A549 (cell line): ENCODE measurements around the gene PRSS35. TPM values are rescaled to one million over a fixed set of nuclear protein-coding genes. Genes with fewer than 3 reads are reported as not detected.

Experiments
- ATAC-seq, 2 experiments: fragments of 200-7000 bp in 1 of 2; fragments of >200 bp in 1 of 2; cut with Nextera tagmentation in 1 of 2; cut with Tn5 transposase in 1 of 2; 3 replicates each; pipeline versions ENCODE4 v1.8.0 to v1.9.1; 2018 to 2020; ENCODE audit warnings: mild to moderate bottlenecking in 1 of 2, moderate library complexity in 1 of 2
- CTCF ChIA-PET: fragments of 300-600 bp; sonication (Branson Sonifier 250); formaldehyde crosslinking; extraction: SDS; loops from one replicate; lab custom pipeline; 2021; ENCODE audit warnings: antibody characterized with exemption, inconsistent platforms; lab: Yijun Ruan, JAX
- POLR2A ChIA-PET: fragments of 350-600 bp; formaldehyde crosslinking; extraction: SDS; loops from one replicate; lab custom pipeline; 2021; ENCODE audit warnings: antibody characterized with exemption, inconsistent platforms; lab: Yijun Ruan, JAX
- DNase-seq, 2 experiments: peaks; one replicate each; pipeline versions ENCODE4 v3.0.0 to v3.0.0-alpha.2; 2011 to 2016; ENCODE audit warnings: low read depth in 1 of 2, low spot score in 1 of 2
- FAIRE-seq: peaks from 2 replicates; lab custom pipeline; 2011; peaks lifted over from hg19 to GRCh38; lab: Jason Lieb, UNC
- H3K27ac ChIP-seq, 2 experiments: fragments of >200 bp; sonication (Bioruptor Twin); formaldehyde crosslinking; 3 replicates each; pipeline ENCODE4 v1.5.1; 2016 to 2017
- H3K4me1 ChIP-seq: fragments of >200 bp; sonication (Bioruptor Twin); formaldehyde crosslinking; 3 replicates; pipeline ENCODE4 v1.6.1; 2016
- H3K4me2 ChIP-seq: fragments of >200 bp; sonication (Bioruptor Twin); formaldehyde crosslinking; 3 replicates; pipeline ENCODE4 v1.6.1; 2016
- H3K4me3 ChIP-seq: fragments of >200 bp; sonication (Bioruptor Twin); formaldehyde crosslinking; 3 replicates; pipeline ENCODE4 v1.5.1; 2016
- H3K9me3 ChIP-seq: fragments of >200 bp; sonication (Bioruptor Twin); formaldehyde crosslinking; 3 replicates; pipeline ENCODE4 v1.6.1; 2016
- CBX2 ChIP-seq: fragments of 200-600 bp; sonication (generic); IDR thresholded peaks from 2 replicates; pipeline ENCODE4 v1.6.1; 2016; ENCODE audit warnings: low read depth, mild to moderate bottlenecking, borderline replicate concordance
- CBX8 ChIP-seq: fragments of 200-600 bp; sonication (generic); IDR thresholded peaks from 2 replicates; pipeline ENCODE4 v1.6.1; 2016
- EHMT2 ChIP-seq: fragments of 200-600 bp; sonication (generic); IDR thresholded peaks from 2 replicates; pipeline ENCODE4 v1.6.1; 2016; ENCODE audit warnings: antibody characterized with exemption, low read depth, mild to moderate bottlenecking, moderate library complexity
- EP300 ChIP-seq, 2 experiments: fragments of >200 bp; sonication (Bioruptor Twin); formaldehyde crosslinking; IDR thresholded peaks; 2 replicates in 1 of 2; 3 replicates in 1 of 2; pipeline ENCODE4 v1.6.1; 2016 to 2017
- FOSL2 ChIP-seq, 2 experiments: fragments of 450-650 bp in 1 of 2; fragments of >200 bp in 1 of 2; sonication (Bioruptor Twin) in 1 of 2; formaldehyde crosslinking; IDR thresholded peaks; 2 replicates each; pipeline versions ENCODE4 v1.5.0 to v1.6.1; 2016 to 2020; ENCODE audit warnings: mild to moderate bottlenecking in 1 of 2, moderate library complexity in 1 of 2
- HEYL ChIP-seq: fragments of 250-450 bp; sonication (Bioruptor Pico); IDR thresholded peaks from 2 replicates; pipeline ENCODE4 v1.8.0; 2021; ENCODE audit warnings: mild to moderate bottlenecking, moderate library complexity
- MYC ChIP-seq: IDR thresholded peaks from 2 replicates; pipeline ENCODE4 v1.6.1; 2012; ENCODE audit warnings: mild to moderate bottlenecking, inconsistent platforms, low read length, improper control_type of control experiment, borderline replicate concordance
- NPAS2 ChIP-seq: fragments of 250-450 bp; sonication (Bioruptor Pico); IDR thresholded peaks from 2 replicates; pipeline ENCODE4 v1.8.0; 2022; ENCODE audit warnings: mild to moderate bottlenecking, moderate library complexity, borderline replicate concordance
- RARB ChIP-seq: fragments of 250-450 bp; sonication (Bioruptor Pico); IDR thresholded peaks from 2 replicates; pipeline ENCODE4 v1.8.0; 2021; ENCODE audit warnings: mild to moderate bottlenecking, moderate library complexity
- ZC3H11A ChIP-seq: fragments of 450-650 bp; IDR thresholded peaks from 2 replicates; pipeline ENCODE4 v1.6.1; 2014; ENCODE audit warnings: antibody characterized with exemption, mild to moderate bottlenecking
- ZNF302 ChIP-seq: fragments of 250-450 bp; sonication (Bioruptor Pico); IDR thresholded peaks from 2 replicates; pipeline ENCODE4 v1.9.0; 2021; ENCODE audit warnings: inconsistent platforms, mild to moderate bottlenecking, moderate library complexity
- ZSCAN20 ChIP-seq: fragments of 250-450 bp; sonication (Bioruptor Pico); IDR thresholded peaks from 2 replicates; pipeline ENCODE4 v1.8.0; 2022; ENCODE audit warnings: mild to moderate bottlenecking, moderate library complexity
- WGBS: methylation state at CpG from one replicate; pipeline ENCODE4 v1.1.6; 2017; ENCODE audit errors: missing lambda C conversion rate; 5-methylcytosine and 5-hydroxymethylcytosine counted together
- polyA plus RNA-seq, 4 experiments: library from polyadenylated mRNA; depleted of rRNA in 3 of 4; stranded (reverse); fragments of >200 nt; fragmentation: RNase III in 1 of 4; extraction: RNeasy Plus Mini Kit Qiagen cat#74134 plus additional on column Dnase treatment in 1 of 4; gene quantifications; 2 replicates in 3 of 4; 3 replicates in 1 of 4; pipeline ENCODE4 v1.2.3, GENCODE V29; 2011 to 2017
- TF ChIP-seq, protein P1 (sequence below): fragments of 150-350 bp; IDR thresholded peaks from 2 replicates; pipeline ENCODE4 v1.6.1; 2014; ENCODE audit warnings: low read depth, mild to moderate bottlenecking, low read length
- TF ChIP-seq, protein P2 (sequence below): fragments of >200 bp; sonication (Bioruptor Twin); formaldehyde crosslinking; IDR thresholded peaks from 3 replicates; pipeline ENCODE4 v1.6.1; 2016
- TF ChIP-seq, protein P3 (sequence below): IDR thresholded peaks from 2 replicates; pipeline ENCODE4 v1.6.1; 2012

PRSS35 gene
- polyA plus RNA-seq, 2 of the 4 experiments (the other 2 are of a cell fraction) = 0.61 to 1.9 TPM

DNA sequence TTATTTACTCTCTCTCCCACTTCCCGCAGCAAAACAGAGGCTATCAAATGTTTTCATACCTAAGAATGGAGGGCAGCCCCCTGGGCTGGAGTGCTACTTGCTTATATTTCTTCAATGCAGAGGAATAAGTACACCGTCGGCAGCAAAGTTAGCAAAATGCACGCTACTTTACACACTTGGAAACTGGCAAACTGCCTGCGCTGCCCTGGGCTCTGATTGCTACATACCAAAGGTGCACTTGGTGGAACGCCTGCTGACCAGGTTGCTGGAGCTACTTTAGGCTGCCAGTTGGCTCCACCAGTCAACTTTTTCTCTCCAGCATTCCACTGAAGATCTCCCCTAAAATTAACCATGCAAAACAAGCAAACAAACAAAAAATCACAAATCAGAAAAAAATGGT, 62.4 kb downstream of the PRSS35 start:
- ATAC-seq = no peak
- CTCF ChIA-PET = no interaction called here
- H3K4me2 ChIP-seq = no peak overlapping the region
- no peak for DNase-seq
- no peak overlapping the region for H3K4me3 ChIP-seq
- H3K4me1 ChIP-seq = 0 out of 3 replicates have a peak, but pooled peaks cover 2% of the 10 kb centered on the region
- POLR2A ChIA-PET = no interaction called here
- no peak for TF ChIP-seq ZC3H11A
- TF ChIP-seq, protein P1, sequence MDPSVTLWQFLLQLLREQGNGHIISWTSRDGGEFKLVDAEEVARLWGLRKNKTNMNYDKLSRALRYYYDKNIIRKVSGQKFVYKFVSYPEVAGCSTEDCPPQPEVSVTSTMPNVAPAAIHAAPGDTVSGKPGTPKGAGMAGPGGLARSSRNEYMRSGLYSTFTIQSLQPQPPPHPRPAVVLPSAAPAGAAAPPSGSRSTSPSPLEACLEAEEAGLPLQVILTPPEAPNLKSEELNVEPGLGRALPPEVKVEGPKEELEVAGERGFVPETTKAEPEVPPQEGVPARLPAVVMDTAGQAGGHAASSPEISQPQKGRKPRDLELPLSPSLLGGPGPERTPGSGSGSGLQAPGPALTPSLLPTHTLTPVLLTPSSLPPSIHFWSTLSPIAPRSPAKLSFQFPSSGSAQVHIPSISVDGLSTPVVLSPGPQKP = no peak
- no peak for TF ChIP-seq EP300 (IDR thresholded peaks at IDR 0.05)
- TF ChIP-seq, protein P2, sequence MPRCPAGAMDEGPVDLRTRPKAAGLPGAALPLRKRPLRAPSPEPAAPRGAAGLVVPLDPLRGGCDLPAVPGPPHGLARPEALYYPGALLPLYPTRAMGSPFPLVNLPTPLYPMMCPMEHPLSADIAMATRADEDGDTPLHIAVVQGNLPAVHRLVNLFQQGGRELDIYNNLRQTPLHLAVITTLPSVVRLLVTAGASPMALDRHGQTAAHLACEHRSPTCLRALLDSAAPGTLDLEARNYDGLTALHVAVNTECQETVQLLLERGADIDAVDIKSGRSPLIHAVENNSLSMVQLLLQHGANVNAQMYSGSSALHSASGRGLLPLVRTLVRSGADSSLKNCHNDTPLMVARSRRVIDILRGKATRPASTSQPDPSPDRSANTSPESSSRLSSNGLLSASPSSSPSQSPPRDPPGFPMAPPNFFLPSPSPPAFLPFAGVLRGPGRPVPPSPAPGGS = no peak
- no peak for TF ChIP-seq CBX2
- TF ChIP-seq NPAS2 (CRISPR knock-in tag) = no peak
- TF ChIP-seq FOSL2 (IDR thresholded peaks at IDR 0.05) = no peak
- TF ChIP-seq FOSL2 (CRISPR knock-in tag; IDR thresholded peaks at IDR 0.05) = no peak
- no peak for TF ChIP-seq MYC
- no peak for TF ChIP-seq EHMT2
- no peak for TF ChIP-seq HEYL
- no peak for TF ChIP-seq RARB (CRISPR knock-in tag)
- no peak for TF ChIP-seq ZNF302 (CRISPR knock-in tag)
- TF ChIP-seq, protein P3, sequence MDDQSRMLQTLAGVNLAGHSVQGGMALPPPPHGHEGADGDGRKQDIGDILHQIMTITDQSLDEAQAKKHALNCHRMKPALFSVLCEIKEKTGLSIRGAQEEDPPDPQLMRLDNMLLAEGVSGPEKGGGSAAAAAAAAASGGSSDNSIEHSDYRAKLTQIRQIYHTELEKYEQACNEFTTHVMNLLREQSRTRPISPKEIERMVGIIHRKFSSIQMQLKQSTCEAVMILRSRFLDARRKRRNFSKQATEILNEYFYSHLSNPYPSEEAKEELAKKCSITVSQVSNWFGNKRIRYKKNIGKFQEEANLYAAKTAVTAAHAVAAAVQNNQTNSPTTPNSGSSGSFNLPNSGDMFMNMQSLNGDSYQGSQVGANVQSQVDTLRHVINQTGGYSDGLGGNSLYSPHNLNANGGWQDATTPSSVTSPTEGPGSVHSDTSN = no peak
- TF ChIP-seq ZSCAN20 (CRISPR knock-in tag) = no peak
- no peak for TF ChIP-seq CBX8
- no peak for FAIRE-seq
- no peak overlapping the region for H3K27ac ChIP-seq
- no peaks in the 10 kb centered on the region for H3K9me3 ChIP-seq
- 63% methylated on average over 6 of the region's 6 CpGs for WGBS

Other genes starting within 250 kb of the PRSS35 start
- gene ME1, start 81.5 kb upstream of the PRSS35 start, polyA plus RNA-seq (2011; rRNA removed) = 59.1 and 69.5 TPM in 2 replicates
- 55.0 to 60.6 TPM (median 60.2 TPM) in 3 replicates for gene ME1, start 81.5 kb upstream of the PRSS35 start, polyA plus RNA-seq (2017; fragmentation: RNase III; extraction: RNeasy Plus Mini Kit Qiagen cat#74134 plus additional on column Dnase treatment)
- gene SNAP91, start 196.6 kb downstream of the PRSS35 start, polyA plus RNA-seq (2011; rRNA removed) = 0.08 and 0.13 TPM in 2 replicates
- 0.07 to 0.39 TPM (median 0.34 TPM) in 3 replicates for gene SNAP91, start 196.6 kb downstream of the PRSS35 start, polyA plus RNA-seq (2017; fragmentation: RNase III; extraction: RNeasy Plus Mini Kit Qiagen cat#74134 plus additional on column Dnase treatment)